Neural cell (in vitro differentiated cells): ENCODE data around the gene KYNU. TPM values are rescaled to one million over a fixed set of nuclear protein-coding genes. Genes with fewer than 3 reads are reported as not detected.

ENCODE experiments used
- H2AFZ ChIP-seq: fragments of 200-600, 300-800 bp; sonication (generic), shearing (Covaris generic); 2 replicates; pipeline ENCODE4 v1.6.0; 2014; ENCODE audit warnings: low read depth, mild to moderate bottlenecking, antibody characterized with exemption, low read length, moderate library complexity
- H3F3A ChIP-seq: fragments of 200-600 bp; shearing (Covaris generic); 2 replicates; pipeline ENCODE4 v1.6.1; 2016; ENCODE audit warnings: mild to moderate bottlenecking, moderate library complexity, mixed read lengths, antibody characterized with exemption, low read length; ENCODE audit not compliant: insufficient read depth, poor library complexity, severe bottlenecking
- H3K27ac ChIP-seq: fragments of 200-600, 300-800 bp; sonication (generic), shearing (Covaris generic); 2 replicates; pipeline ENCODE4 v1.5.1; 2014; ENCODE audit warnings: mild to moderate bottlenecking, low read length, moderate library complexity
- H3K27me3 ChIP-seq: fragments of 300-800, 200-600 bp; sonication (generic), shearing (Covaris generic); 2 replicates; pipeline ENCODE4 v1.6.0; 2014; ENCODE audit warnings: mild to moderate bottlenecking, low read depth, low read length, moderate library complexity; ENCODE audit not compliant: insufficient read depth
- H3K36me3 ChIP-seq: fragments of 300-800, 200-600 bp; sonication (generic), shearing (Covaris generic); 2 replicates; pipeline ENCODE4 v1.5.1; 2014; ENCODE audit warnings: mild to moderate bottlenecking, antibody characterized with exemption, low read length, moderate library complexity; ENCODE audit not compliant: insufficient read depth
- H3K4me2 ChIP-seq: fragments of 300-800, 200-600 bp; sonication (generic), shearing (Covaris generic); 2 replicates; pipeline ENCODE4 v1.6.0; 2014; ENCODE audit warnings: mild to moderate bottlenecking, low read length
- H3K4me3 ChIP-seq: fragments of 300-800, 200-600 bp; sonication (generic), shearing (Covaris generic); 2 replicates; pipeline ENCODE4 v1.5.1; 2014; ENCODE audit warnings: mild to moderate bottlenecking, low read length, moderate library complexity
- H3K79me2 ChIP-seq: fragments of 200-600 bp; shearing (Covaris generic); replicated peaks from 2 replicates; pipeline ENCODE4 v1.6.0; 2014; ENCODE audit warnings: mild to moderate bottlenecking, low read length, moderate library complexity; ENCODE audit not compliant: insufficient read depth
- H3K9ac ChIP-seq: fragments of 300-800, 200-600 bp; sonication (generic), shearing (Covaris generic); 2 replicates; pipeline ENCODE4 v1.6.1; 2016; ENCODE audit warnings: mild to moderate bottlenecking, low read length, mixed read lengths
- H3K9me2 ChIP-seq: fragments of 200-600 bp; shearing (Covaris generic); 2 replicates; pipeline ENCODE4 v1.6.1; 2016; ENCODE audit warnings: mild to moderate bottlenecking, low read length, mixed read lengths; ENCODE audit not compliant: insufficient read depth
- H3K9me3 ChIP-seq: fragments of 200-600, 300-800 bp; sonication (generic), shearing (Covaris generic); 2 replicates; pipeline ENCODE4 v1.6.1; 2016; ENCODE audit warnings: mild to moderate bottlenecking, mixed run types, low read length, moderate library complexity, mixed read lengths
- H4K20me1 ChIP-seq: fragments of 200-600 bp; shearing (Covaris generic); 2 replicates; pipeline ENCODE4 v1.6.1; 2016; ENCODE audit warnings: mild to moderate bottlenecking, mixed run types; ENCODE audit not compliant: insufficient read depth
- CTCF ChIP-seq: fragments of 450-650 bp; IDR thresholded peaks from 2 replicates; pipeline ENCODE4 v1.5.1; 2014; ENCODE audit warnings: antibody characterized with exemption, mild to moderate bottlenecking, moderate library complexity; ENCODE audit not compliant: poor library complexity, severe bottlenecking
- EP300 ChIP-seq: fragments of 450-650 bp; conservative IDR thresholded peaks from 2 replicates; pipeline ENCODE4 v1.6.1; 2014; ENCODE audit warnings: antibody characterized with exemption, mild to moderate bottlenecking, moderate library complexity; ENCODE audit not compliant: poor library complexity, severe bottlenecking
- EZH2 ChIP-seq: fragments of 200-600, 300-800 bp; shearing (Covaris generic), sonication (generic); IDR thresholded peaks from 2 replicates; pipeline ENCODE4 v1.6.1; 2014; ENCODE audit warnings: antibody characterized with exemption, low read length, borderline replicate concordance, mild to moderate bottlenecking; ENCODE audit not compliant: insufficient read depth, poor library complexity, severe bottlenecking
- MXI1 ChIP-seq: fragments of 450-650 bp; conservative IDR thresholded peaks from 2 replicates; pipeline ENCODE4 v1.6.1; 2014; ENCODE audit warnings: antibody characterized with exemption, mild to moderate bottlenecking; ENCODE audit not compliant: poor library complexity, severe bottlenecking
- POLR2AphosphoS5 ChIP-seq: IDR thresholded peaks from 2 replicates; pipeline ENCODE4 v1.6.1; 2012
- RAD21 ChIP-seq: fragments of 450-650 bp; conservative IDR thresholded peaks from 2 replicates; pipeline ENCODE4 v1.6.1; 2014; ENCODE audit warnings: antibody characterized with exemption, mild to moderate bottlenecking, moderate library complexity
- REST ChIP-seq: IDR thresholded peaks from 2 replicates; pipeline ENCODE4 v1.6.1; 2012; ENCODE audit warnings: borderline replicate concordance
- SMC3 ChIP-seq: fragments of 450-650 bp; conservative IDR thresholded peaks from 2 replicates; pipeline ENCODE4 v1.6.1; 2014; ENCODE audit warnings: antibody characterized with exemption, mild to moderate bottlenecking, moderate library complexity; ENCODE audit not compliant: poor library complexity
- TAF1 ChIP-seq: IDR thresholded peaks from 2 replicates; pipeline ENCODE4 v1.6.1; 2012; ENCODE audit warnings: low read depth
- polyA plus RNA-seq: library from polyadenylated mRNA; depleted of rRNA; stranded (reverse); fragments of >200 nt; gene quantifications from 2 replicates; pipeline ENCODE4 v1.2.3, GENCODE V29; 2014

Gene KYNU
- polyA plus RNA-seq, 1 donor from 2014 or later, result 0.25 TPM

GRCh38 chr2:142987044-142987443 lies 109.6 kb downstream of the KYNU start:
- TF ChIP-seq EP300, result no peak
- no peak for TF ChIP-seq RAD21
- no peak for TF ChIP-seq TAF1
- no peak for TF ChIP-seq CTCF
- TF ChIP-seq MXI1, result no peak
- TF ChIP-seq SMC3, result no peak
- TF ChIP-seq EZH2, result no peak
- TF ChIP-seq REST, result no peak
- TF ChIP-seq POLR2AphosphoS5, result no peak
- Histone ChIP-seq H3K4me2 (no peak overlapping the region), H3K36me3 (no peaks in the 10 kb centered on the region), H3K9me2 (no peaks in the 10 kb centered on the region), H3K9ac (no peak overlapping the region), H3K4me3 (no peak overlapping the region), H3F3A (no peaks in the 10 kb centered on the region), H2AFZ (no peak overlapping the region), H3K9me3 (no peaks in the 10 kb centered on the region), H3K79me2 (no peaks in the 10 kb centered on the region), H3K27me3 (no peaks in the 10 kb centered on the region), H3K27ac (no peak overlapping the region), H4K20me1 (no peaks in the 10 kb centered on the region)

GRCh38 chr2:142989273-142990204 lies 112.1 kb downstream of the KYNU start:
- Histone ChIP-seq H3K9me3 (no peaks in the 10 kb centered on the region), H3K36me3 (no peaks in the 10 kb centered on the region), H4K20me1 (no peaks in the 10 kb centered on the region), H3K4me3 (no peak overlapping the region), H3F3A (no peaks in the 10 kb centered on the region), H3K4me2 (no peak overlapping the region), H3K27me3 (no peaks in the 10 kb centered on the region), H3K9me2 (no peaks in the 10 kb centered on the region), H2AFZ (no peak overlapping the region), H3K9ac (no peak overlapping the region), H3K79me2 (no peaks in the 10 kb centered on the region), H3K27ac (no peak overlapping the region)
- TF ChIP-seq RAD21 (peak; percentile 79), EP300 (no peak), MXI1 (no peak), TAF1 (no peak), SMC3 (peak; percentile 73), CTCF (peak; percentile 74)
